GM19324 (cell line): ENCODE data around the gene FER1L5.
A peak's percentile ranks its signal among the peaks of the same experiment; 100 is the strongest.

ENCODE experiments used
- ATAC-seq: cut with Tn5 transposase; IDR thresholded peaks from one replicate; pipeline ENCODE4 v1.9.1; 2021; ENCODE audit warnings: mild to moderate bottlenecking, moderate library complexity; ENCODE audit not compliant: unreplicated experiment, low FRiP score

FER1L5 gene

DNA sequence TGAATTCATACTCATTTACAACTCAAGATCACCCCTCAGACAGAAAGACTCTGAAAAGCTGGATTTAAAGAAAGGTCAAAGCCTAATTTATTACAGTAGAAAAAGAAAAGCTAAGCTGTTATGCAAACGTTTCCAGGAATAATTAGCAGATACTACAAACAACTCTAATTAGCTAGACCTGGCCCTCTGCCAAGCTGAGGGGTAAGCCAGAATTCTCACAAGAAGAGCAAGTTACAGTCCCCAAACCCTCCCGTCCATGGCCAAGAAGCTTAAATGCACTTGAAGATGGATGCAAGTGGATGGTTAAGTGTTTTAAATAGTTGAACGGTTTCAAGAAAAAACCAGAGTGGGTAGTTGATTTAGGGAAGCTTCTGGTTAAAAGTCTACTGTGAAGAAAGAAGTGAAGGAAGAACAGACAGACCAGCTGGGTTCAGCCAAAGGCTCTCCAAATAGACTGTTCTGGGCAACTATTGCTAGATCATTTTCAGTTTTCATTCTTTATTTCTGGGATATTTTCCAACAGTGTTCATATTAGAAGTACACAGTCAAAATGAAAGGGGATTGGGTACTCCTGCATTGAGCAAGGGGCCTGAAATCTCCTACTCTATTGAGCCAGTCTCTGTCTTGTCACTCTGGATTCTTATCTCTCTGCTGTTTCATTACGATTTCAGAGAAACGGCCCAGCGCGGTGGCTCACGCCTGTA, 92.5 kb downstream of the FER1L5 start:
- no peak for ATAC-seq

DNA sequence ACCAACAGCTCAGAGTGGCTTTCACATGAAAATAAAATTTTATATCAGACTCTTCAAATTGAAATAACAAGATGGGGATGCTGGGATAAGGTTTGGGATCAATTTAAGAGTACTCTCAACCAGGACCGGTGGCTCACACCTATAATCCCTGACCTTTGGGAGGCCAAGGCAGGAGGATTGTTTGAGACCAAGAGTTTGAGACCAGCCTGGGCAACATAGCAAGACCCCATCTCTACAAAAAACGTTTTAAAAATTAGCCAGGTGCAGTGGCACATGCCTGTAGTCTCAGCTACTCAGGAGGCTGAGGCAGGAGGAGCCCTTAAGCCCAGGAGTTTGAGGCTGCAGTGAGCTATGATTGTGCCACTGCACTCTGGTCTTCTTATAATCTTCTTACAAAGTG, 94.7 kb downstream of the FER1L5 start:
- ATAC-seq = no peak

DNA sequence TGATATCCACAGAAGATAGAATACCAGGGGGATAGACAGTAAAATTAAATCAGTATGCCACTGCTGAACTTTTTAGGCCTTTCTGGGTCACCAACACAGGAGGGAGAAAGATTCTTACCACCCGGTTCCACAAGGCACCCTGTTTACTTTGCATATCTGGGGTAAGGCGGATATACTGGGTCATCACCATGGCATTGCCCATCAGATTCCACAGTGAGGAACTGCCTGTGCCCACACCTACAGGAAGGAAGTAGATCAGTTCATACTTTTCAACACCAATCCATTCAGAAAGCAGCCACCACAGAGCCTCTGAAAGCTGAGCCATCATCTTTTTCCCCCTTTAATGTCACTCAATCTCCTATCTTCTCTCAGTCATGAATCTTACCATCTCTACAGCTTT, 95.3 kb downstream of the FER1L5 start:
- no peak for ATAC-seq

DNA sequence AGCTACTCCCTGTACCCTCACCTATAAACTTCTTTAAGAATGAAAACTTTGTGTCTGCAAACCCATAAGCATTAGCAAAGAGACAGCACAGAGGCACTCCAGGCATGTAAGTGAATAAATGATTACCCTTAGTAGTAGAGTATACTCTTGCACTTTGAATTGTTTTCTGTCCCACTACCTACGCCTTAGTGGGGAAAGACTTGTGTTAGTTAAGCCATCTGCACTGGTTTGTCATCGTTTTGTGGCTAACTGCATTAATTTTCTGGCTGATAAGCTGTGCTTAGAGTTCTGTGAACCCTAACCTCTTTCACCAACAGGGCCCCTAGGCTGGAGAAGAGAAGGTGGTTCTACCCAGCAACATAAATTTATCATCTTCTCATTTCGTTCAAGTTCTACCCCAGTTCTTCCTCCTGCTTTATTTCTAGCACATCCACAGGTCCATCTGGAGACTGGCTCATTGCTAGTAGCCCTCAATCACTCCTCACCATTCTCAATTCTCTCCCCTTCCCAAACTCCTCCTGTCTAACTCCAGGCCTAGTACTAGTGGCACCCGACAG, 96.6 kb downstream of the FER1L5 start:
- ATAC-seq = no peak

DNA sequence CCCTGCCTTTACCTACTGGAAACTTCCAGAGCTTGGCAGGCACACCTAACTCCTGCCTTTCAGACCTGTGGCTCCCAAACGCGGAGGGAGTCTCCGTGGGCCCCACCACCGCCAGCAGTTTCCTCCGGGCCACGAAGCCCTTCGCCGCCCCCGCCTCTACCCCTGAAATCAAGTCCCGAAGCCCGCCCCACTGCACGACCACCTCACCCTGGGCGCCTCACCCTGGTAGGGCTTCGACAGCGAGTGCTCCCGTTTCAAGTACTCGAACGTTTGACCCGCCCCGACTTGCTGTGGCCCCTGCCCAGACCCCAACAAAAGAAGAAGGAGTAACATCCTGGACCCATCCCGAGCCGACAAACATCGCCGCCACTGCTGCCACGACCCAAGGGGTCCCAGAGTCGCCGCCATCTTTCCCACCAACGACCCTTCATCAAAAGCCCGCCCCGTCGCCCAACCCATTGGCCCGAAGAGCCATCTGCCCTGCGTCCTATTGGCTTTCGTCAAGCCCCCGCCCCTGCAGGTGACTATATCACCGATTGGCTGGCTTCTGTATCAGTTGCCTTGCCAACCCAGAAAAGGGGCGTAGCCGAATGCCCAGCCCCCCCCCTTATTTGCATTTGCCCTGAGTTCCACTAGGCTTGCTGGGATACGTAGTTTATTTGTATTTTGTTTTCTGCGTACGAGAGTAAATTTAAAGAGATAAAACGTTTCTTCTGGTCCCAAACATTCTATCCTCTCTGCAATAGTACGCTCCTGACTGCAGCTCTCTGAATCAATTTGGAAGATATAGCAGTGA, 97.3 kb downstream of the FER1L5 start, which contains the start of gene LMAN2L:
Gene LMAN2L (minus strand): TSS at position 432 of the 796 bp plus-strand sequence. CDS start 24 bp downstream, at position 408.
- ATAC-seq = peak; percentile 98

DNA sequence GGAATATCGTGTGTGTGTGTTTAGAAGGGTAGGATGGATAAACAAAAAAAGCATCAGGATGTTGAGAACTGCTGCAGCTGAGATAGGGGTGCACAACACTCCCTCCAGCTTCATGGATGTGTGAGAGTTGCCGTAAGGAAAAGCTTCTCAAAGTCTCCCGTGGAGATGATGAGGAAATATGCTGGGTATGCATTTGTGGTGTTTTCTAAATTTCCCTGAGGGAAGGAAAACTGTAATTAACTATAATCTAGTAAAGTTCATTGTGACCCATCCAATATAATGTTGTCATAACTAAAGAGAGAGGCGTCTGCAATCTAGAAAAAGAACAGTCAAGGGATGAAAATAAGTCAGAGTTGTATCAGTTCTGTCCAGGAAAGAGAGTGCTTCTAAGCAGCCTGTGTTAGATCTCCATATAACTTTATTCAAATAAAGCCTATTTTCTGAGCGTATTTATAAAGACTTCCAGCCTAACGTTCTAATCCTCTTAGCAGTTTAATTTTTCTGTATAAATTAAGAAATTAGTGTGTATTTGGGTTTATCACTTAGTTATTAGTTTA, 104.6 kb downstream of the FER1L5 start:
- ATAC-seq = no peak

DNA sequence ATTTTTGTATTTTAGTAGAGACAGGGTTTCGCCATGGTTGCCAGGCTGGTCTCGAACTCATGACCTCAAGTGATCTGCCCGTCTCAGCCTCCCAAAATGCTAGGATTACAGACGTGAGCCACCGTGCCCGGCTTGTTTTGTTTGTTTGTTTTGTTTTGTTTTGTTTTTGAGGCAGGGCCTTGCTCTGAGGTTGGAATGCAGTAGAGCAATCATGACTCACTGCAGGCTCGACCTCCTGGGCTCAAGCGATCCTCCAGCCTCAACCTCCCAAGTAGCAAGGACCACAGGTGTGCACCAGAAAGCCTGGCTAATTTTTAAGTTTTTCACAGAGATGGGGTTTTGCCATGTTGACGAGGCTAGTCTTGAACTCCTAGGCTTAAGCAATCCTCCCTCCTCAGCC, 109.2 kb downstream of the FER1L5 start:
- ATAC-seq = no peak

DNA sequence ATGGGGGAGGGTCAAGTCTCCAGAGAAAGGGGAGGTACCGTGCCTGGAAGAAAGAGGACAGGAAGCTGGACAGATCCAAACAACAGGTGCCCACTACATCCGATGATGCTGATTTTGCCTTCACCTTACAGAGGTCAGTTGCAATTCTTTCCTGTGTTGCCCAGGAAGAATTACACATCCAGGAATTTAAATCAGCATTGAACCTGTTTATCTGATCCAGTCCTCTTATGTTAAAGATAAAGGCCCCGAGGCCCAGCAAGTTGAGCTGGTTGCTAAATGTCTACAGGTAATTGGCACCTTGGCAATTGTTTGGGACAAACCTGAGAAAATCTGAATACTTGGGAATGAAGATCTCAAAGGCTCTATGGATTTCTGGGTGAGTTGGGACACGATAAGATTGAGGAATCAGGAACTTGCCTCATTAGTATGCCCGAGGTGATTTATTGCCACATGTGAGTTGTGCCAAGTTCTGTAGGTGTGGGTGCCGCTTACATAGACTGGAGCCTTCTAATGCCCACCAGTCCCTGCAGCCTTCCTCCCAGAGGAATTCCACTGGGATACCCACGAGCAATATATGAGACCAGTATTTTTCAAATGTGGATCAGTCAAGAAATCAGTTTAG, 111.2 kb downstream of the FER1L5 start:
- no peak for ATAC-seq

DNA sequence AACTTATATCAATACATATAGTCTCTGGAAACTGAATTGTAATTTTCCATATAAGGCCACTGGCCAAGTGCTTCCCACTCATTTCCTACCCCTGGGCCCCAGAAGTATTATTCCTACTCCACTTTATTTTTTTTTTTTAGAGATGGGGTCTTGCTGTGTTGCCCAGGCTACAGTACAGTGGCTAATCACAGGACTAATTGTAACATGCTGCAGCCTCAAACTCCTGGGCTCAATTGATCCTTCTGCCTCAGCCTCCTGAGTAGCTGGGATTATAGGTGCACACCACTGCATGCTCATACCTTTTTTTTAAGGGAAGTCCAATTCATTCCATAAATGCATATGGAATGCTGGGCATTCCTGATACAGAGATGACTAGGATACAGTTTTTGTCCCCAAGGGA, 111.8 kb downstream of the FER1L5 start:
- ATAC-seq = no peak
